RKO (cell line): ENCODE measurements around the gene GUCD1.

Experiments used
- DNase-seq: peaks from one replicate; pipeline ENCODE4 v3.0.0-alpha.2; 2016; ENCODE audit warnings: low spot score

Gene GUCD1

GRCh38 chr22:24529898-24530297 lies 25.0 kb downstream of the GUCD1 start:
- DNase-seq: no peak

GRCh38 chr22:24526191-24526590 lies 28.7 kb downstream of the GUCD1 start:
- DNase-seq: no peak

GRCh38 chr22:24525416-24526037 lies 29.4 kb downstream of the GUCD1 start:
- peak; percentile 80 for DNase-seq

DNA sequence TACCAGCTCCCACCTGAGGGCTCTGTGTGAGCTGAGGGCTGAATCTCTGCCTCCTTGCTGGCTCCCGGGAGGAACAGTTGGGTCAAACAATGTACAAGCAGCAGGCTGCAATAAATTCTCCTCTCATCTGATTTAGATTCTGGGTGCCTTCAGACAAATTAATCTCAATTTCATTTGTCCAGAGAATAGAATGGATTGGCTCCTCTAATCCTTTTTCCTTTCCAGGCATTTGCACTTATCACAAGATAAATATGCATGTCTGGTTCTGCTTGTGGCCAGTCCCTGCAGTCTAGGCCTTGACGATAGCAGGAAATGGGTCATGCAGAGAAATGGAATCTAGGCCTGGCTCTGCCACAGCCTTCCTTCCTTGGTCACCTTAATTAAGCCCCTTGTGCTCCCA lies 31.1 kb downstream of the GUCD1 start:
- no peak for DNase-seq

DNA sequence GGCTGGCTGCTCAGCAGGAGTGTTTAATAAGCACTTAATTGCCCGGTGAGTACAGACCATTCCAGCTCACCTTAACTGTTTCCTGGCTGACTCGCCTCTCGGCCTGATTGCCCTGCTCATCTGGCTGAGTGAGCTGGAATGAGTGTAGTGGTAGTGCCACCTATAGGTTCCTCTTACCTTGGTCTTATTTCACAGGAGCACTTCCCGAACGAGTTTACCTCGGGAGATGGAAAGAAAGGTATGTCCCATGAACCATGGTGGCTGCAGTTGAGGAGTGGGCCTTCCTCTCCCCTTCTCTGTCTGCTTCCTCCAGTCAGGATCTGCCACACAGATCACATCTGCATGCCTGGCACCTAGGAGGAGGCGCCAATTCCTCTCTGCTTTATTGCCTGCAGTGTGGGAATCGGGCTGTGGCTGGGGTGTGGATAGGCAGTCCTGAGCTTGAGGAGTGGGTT lies 33.1 kb downstream of the GUCD1 start:
- DNase-seq: peak; percentile 63

GRCh38 chr22:24519496-24519895 lies 35.4 kb downstream of the GUCD1 start:
- DNase-seq: no peak

- DNase-seq: no peak
Observed at GRCh38 chr22:24518771-24519485, 36.0 kb downstream of the GUCD1 start.

- DNase-seq: no peak
Observed at GRCh38 chr22:24518228-24518627, 36.7 kb downstream of the GUCD1 start.

- no peak for DNase-seq
Observed at GRCh38 chr22:24517446-24517845, 37.5 kb downstream of the GUCD1 start.

GRCh38 chr22:24516301-24516737 lies 38.6 kb downstream of the GUCD1 start:
- no peak for DNase-seq

DNA sequence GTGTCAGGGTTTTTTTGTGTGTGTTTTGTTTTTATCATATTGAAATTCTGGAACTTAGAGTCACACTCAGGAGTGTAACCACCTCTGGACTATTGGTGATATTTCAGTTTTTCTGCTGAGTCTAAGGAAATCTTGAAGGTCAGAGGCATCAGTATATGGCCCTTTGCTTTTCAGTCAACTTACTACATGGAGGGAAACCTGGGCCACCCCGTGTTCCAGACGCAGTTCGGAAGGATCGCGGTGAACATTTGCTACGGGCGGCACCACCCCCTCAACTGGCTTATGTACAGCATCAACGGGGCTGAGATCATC lies 40.0 kb downstream of the GUCD1 start:
- DNase-seq: no peak

- no peak for DNase-seq
Observed at GRCh38 chr22:24514241-24515026, 40.5 kb downstream of the GUCD1 start.

DNA sequence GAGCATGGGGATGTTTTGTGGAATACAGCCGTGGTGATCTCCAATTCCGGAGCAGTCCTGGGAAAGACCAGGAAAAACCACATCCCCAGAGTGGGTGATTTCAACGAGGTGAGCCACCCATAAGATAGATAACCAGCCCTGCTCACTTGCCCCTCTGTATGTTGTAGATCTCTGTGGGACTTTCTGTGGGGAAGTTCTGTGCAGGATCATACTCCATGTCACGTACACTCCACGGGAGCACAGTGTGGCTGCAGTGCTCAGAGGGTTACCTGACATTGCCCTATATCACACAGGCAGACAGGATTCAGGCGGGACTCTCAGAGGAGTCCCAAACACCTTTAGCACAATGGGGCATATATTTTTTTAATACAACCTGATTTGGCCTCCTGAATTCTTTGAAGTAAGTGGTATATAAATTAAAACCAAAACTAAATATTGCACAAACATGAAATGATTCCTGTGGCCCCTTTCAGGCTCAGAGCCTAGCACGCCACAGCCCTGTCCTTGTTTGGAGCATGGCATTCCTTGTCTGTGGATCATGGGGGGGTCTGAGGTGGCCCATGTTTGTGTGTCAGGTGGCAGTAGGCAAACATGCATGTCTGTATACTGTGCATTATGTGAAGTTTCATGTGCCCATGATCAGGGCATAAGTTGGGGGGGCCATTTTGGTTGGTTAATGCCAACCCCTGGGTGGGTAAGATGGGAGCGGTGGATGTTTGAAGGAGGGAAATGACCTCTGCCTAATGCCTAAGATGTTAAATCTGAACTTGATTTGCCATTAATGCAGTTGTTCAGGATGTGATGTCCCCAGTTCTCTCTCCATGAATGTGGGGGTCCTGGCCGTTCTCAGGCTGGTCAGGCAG lies 41.3 kb downstream of the GUCD1 start:
- no peak for DNase-seq

GRCh38 chr22:24512043-24512442 lies 42.9 kb downstream of the GUCD1 start:
- no peak for DNase-seq

DNA sequence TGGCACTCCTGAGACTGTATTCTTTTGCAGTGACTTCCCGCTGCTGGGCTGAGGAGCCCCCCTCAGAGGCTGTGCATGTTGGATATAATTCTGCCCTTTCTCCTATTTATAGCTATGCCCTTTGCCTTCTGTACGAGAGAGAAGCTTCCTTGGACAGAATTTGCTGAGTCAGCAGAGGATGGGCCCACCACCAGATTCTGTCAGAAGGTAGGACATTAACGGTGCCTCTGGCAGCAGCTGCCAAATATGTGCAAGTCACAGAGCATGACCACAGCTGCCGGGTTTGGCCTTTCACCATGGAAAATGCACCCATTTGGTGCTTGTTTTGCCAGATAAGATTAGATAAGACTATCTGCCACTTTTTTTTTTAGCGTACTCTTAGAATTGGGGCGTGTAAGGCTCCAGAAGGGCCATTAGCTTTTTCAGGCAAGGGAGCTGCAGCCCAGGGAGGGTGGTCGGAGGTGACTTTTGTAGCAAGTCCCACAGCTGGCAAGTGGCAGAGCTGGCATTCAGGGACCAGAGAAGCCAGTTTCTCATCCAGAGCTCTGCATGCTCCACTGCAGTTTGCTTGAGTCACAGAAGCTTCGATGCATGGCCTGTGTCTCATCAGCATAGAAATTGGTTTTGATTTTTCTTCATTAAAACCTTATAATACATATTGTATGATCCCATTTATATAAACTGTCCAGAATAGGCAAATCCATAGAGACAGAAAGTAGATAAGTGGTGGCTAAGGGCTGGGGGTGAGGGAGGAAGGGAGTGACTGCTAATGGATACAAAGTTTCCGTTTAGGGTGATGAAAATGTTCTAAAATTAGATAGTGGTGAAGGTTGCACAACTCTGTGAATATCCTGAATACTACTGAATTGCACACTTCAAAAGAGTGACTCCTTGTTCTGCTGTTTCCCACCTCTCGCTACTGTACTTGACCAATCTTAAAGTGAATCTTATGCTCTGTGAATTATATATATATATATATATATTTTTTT lies 44.0 kb downstream of the GUCD1 start:
- DNase-seq: no peak

DNA sequence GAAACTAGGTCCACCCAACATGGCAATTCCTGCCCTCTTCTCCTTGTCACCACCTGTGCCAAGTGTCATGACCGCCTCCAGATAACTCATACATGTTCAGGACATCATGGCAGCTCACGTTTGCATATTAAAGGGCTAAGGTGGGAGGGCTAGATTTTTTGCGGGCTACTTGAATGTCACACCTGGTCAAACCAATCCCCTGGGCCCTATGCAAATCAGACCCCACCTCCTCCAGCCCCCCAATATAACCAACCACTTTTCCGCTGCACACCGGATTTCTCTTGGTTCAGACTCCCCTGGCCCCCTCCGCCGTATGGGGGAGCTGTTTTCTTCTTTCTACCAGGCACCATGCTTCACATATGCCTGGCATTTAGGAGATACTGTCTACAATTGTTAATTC lies 47.2 kb downstream of the GUCD1 start:
- DNase-seq: no peak

DNA sequence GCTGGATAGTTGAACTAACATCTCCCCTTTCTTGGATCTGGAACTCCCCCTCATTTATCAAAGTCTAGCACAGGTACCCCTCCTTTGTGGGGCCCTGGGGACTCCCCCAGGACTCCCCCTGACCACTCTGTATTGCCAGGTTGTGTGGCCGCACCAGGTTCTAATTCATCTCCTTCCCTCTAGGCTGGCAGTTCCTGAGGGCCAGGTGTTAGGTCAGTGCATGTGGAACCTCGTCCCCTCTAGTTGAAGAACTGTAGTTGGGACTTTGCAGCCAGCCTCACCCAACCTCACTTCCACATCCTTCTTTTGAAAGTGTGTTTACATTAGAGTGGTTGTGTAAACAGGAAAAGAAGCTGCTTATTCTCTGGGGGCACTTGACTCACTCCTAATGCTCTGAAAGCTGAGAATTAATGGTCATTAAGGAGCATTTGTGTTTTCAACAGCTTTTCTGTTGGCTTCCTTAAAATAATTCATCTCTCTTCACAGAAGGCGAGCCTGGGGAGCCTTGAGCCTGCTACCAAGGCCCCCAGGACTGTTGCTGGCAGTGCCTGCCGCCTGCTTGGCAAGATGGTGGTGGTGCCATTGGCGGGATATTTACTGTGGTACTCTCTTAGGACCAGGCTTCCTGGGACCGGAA lies 48.0 kb downstream of the GUCD1 start:
- no peak for DNase-seq

GRCh38 chr22:24504956-24505736 lies 49.8 kb downstream of the GUCD1 start:
- DNase-seq: no peak

DNA sequence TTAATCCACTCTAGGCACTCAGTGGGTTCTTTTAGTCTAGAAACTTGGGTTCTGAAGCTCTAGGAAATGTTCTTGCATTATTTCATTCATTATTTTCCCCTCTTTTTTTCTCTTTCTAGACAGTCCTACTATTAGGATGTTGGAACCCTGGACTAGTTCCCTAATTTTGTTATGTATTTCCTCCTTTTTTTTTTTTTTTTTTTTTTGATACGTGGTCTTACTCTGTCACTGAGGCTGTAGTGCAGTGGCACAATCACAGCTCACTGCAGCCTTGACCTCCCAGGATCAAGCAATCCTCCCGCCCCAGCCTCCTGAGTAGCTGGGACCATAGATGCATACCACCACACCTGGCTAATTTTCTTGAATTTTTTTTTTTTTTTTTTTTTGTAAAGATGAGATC lies 50.4 kb downstream of the GUCD1 start:
- no peak for DNase-seq
